GM18517 (cell line): ENCODE measurements around the gene CPEB4.

Source experiments
- ATAC-seq: cut with Tn5 transposase; IDR thresholded peaks from one replicate; pipeline ENCODE4 v1.9.1; 2021; ENCODE audit warnings: mild to moderate bottlenecking, moderate library complexity; ENCODE audit not compliant: unreplicated experiment

CPEB4 gene

GRCh38 chr5:173884402-173885053, 3.6 kb upstream of the CPEB4 start:
- no peak for ATAC-seq

GRCh38 chr5:173885054-173885443, 3.1 kb upstream of the CPEB4 start:
- ATAC-seq = no peak

GRCh38 chr5:173885475-173886010, 2.6 kb upstream of the CPEB4 start:
- no peak for ATAC-seq

- no peak for ATAC-seq
Observed at GRCh38 chr5:173886150-173886549, 2.0 kb upstream of the CPEB4 start.

- no peak for ATAC-seq
Observed at GRCh38 chr5:173888473-173889131, 453 bp downstream of the CPEB4 start.

GRCh38 chr5:173890195-173890991, 2.2 kb downstream of the CPEB4 start:
- no peak for ATAC-seq

GRCh38 chr5:173891308-173892116, 3.4 kb downstream of the CPEB4 start:
- ATAC-seq = no peak

GRCh38 chr5:173893192-173893561, 5.0 kb downstream of the CPEB4 start:
- no peak for ATAC-seq

- no peak for ATAC-seq
Observed at GRCh38 chr5:173895401-173896165, 7.4 kb downstream of the CPEB4 start.

- ATAC-seq = no peak
Observed at GRCh38 chr5:173896631-173897030, 8.5 kb downstream of the CPEB4 start.

GRCh38 chr5:173901705-173902104, 13.6 kb downstream of the CPEB4 start:
- no peak for ATAC-seq

GRCh38 chr5:173902334-173902733, 14.2 kb downstream of the CPEB4 start:
- ATAC-seq = no peak

- ATAC-seq = no peak
Observed at GRCh38 chr5:173902743-173903142, 14.6 kb downstream of the CPEB4 start.

GRCh38 chr5:173903396-173904140, 15.4 kb downstream of the CPEB4 start:
- no peak for ATAC-seq

GRCh38 chr5:173904151-173904550, 16.0 kb downstream of the CPEB4 start:
- ATAC-seq = no peak

- ATAC-seq = no peak
Observed at GRCh38 chr5:173907284-173907683, 19.1 kb downstream of the CPEB4 start.

- ATAC-seq = no peak
Observed at GRCh38 chr5:173907686-173908371, 19.7 kb downstream of the CPEB4 start.

GRCh38 chr5:173909199-173909598, 21.1 kb downstream of the CPEB4 start:
- ATAC-seq = no peak

- no peak for ATAC-seq
Observed at GRCh38 chr5:173910215-173910614, 22.1 kb downstream of the CPEB4 start.
